Right atrium auricular region (tissue), 2 donors: ENCODE measurements around the gene ECEL1. TPM values are rescaled to one million over a fixed set of nuclear protein-coding genes. Genes with fewer than 3 reads are reported as not detected.

Experiments
- DNase-seq: peaks from one replicate; pipeline ENCODE4 v3.0.0-alpha.2; 2019; ENCODE audit warnings: low spot score
- H3K27ac ChIP-seq, 2 donors: fragments of 200-600 bp; sonication (generic); 1 replicate in 1 of 2; 2 replicates in 1 of 2; pipeline ENCODE4 v1.5.1; 2016 to 2019
- H3K27me3 ChIP-seq, 2 donors: fragments of 200-600 bp; sonication (generic); one replicate each; pipeline versions ENCODE4 v1.5.1 to v1.6.0; 2017 to 2019
- H3K36me3 ChIP-seq: fragments of 200-600 bp; sonication (generic); one replicate; pipeline ENCODE4 v1.5.1; 2016
- H3K4me1 ChIP-seq, 2 donors: fragments of 200-600 bp; sonication (generic); one replicate each; pipeline versions ENCODE4 v1.5.1 to v1.6.0; 2017 to 2019
- H3K4me3 ChIP-seq, 2 donors: fragments of 200-600 bp; sonication (generic); 1 replicate in 1 of 2; 2 replicates in 1 of 2; pipeline ENCODE4 v1.5.1; 2017 to 2019; ENCODE audit warnings: mild to moderate bottlenecking in 1 of 2, moderate library complexity in 1 of 2
- H3K9me3 ChIP-seq, 2 donors: fragments of 200-600 bp; sonication (generic); one replicate each; pipeline ENCODE4 v1.5.1; 2019
- CTCF ChIP-seq, 2 donors: fragments of 200-600 bp; sonication (generic); IDR thresholded peaks; one replicate each; pipeline ENCODE4 v1.5.1; 2019; ENCODE audit warnings: antibody characterized with exemption in 2 of 2
- total RNA-seq, 2 donors: library from RNA; depleted of rRNA; stranded (reverse); fragments of >200 nt; gene quantifications; one replicate each; pipeline ENCODE4 v1.1.0, GENCODE V29; 2016

ECEL1 gene
- total RNA-seq, 2 donors from 2014 or later = not detected

- Histone ChIP-seq H3K27me3 (no peaks in the 10 kb centered on the region), H3K4me3 (no peak overlapping the region), H3K9me3 (no peaks in the 10 kb centered on the region), H3K27ac (no peak overlapping the region), H3K36me3 (no peaks in the 10 kb centered on the region), H3K4me1 (no peaks in the 10 kb centered on the region)
- TF ChIP-seq CTCF (IDR thresholded peaks at IDR 0.05) = no peak
- DNase-seq = no peak
These were observed 8.1 kb downstream of the ECEL1 start for GRCh38 chr2:232479341-232480200.

GRCh38 chr2:232478571-232479340 is 8.9 kb downstream of the ECEL1 start:
- Histone ChIP-seq H3K27ac (no peak overlapping the region), H3K9me3 (no peaks in the 10 kb centered on the region), H3K27me3 (no peaks in the 10 kb centered on the region), H3K4me3 (no peak overlapping the region), H3K36me3 (no peaks in the 10 kb centered on the region), H3K4me1 (no peaks in the 10 kb centered on the region)
- no peak for TF ChIP-seq CTCF (IDR thresholded peaks at IDR 0.05)
- DNase-seq = no peak

- no peaks in the 10 kb centered on the region for H3K27me3 ChIP-seq
- DNase-seq = no peak
- H3K27ac ChIP-seq = no peak overlapping the region
These were observed 9.7 kb downstream of the ECEL1 start for GRCh38 chr2:232477751-232478510.

GRCh38 chr2:232476791-232477190 is 10.8 kb downstream of the ECEL1 start:
- H3K9me3 ChIP-seq = peaks cover 0 to 7% of the 10 kb centered on the region in 2 donors
- H3K4me3 ChIP-seq = no peak overlapping the region
- H3K36me3 ChIP-seq = no peaks in the 10 kb centered on the region
- H3K27ac ChIP-seq = no peak overlapping the region
- H3K4me1 ChIP-seq = no peaks in the 10 kb centered on the region
- DNase-seq = no peak
- no peaks in the 10 kb centered on the region for H3K27me3 ChIP-seq
- no peak for TF ChIP-seq CTCF (IDR thresholded peaks at IDR 0.05)

More at GRCh38 chr2:232477751-232478510, 9.7 kb downstream of the ECEL1 start:
- Histone ChIP-seq H3K4me3 (no peak overlapping the region), H3K4me1 (no peaks in the 10 kb centered on the region), H3K36me3 (no peaks in the 10 kb centered on the region), H3K9me3 (no peaks in the 10 kb centered on the region)
- no peak for TF ChIP-seq CTCF (IDR thresholded peaks at IDR 0.05)

GRCh38 chr2:232476045-232476444 is 11.6 kb downstream of the ECEL1 start:
- Histone ChIP-seq H3K27ac (no peak overlapping the region), H3K4me1 (no peaks in the 10 kb centered on the region), H3K9me3 (peaks cover 0 to 7% of the 10 kb centered on the region in 2 donors), H3K27me3 (no peaks in the 10 kb centered on the region), H3K36me3 (no peaks in the 10 kb centered on the region), H3K4me3 (no peak overlapping the region)
- TF ChIP-seq CTCF (IDR thresholded peaks at IDR 0.05) = no peak
- DNase-seq = no peak
